ENCODE data around the gene PHACTR2. TPM values are rescaled to one million over a fixed set of nuclear protein-coding genes. Genes with fewer than 3 reads are reported as not detected.
A peak's percentile ranks its signal among the peaks of the same experiment; 100 is the strongest.

Gene PHACTR2
- total RNA-seq, 1 donor, result 51.4 TPM

GRCh38 chr6:143741480-143741879 lies 63.7 kb downstream of the PHACTR2 start:
- no peak for DNase-seq (ENCODE audit: low read depth)

GRCh38 chr6:143742070-143742954 lies 64.5 kb downstream of the PHACTR2 start:
- TF ChIP-seq CTCF (IDR thresholded peaks at IDR 0.05; ENCODE audit: insufficient read depth, low read depth, low read length), result no peak
- H3K4me3 ChIP-seq (ENCODE audit: low read depth, low read length), result no peak overlapping the region
- no peak for DNase-seq (ENCODE audit: low read depth)

More at GRCh38 chr6:143741480-143741879, 63.7 kb downstream of the PHACTR2 start:
- TF ChIP-seq CTCF (IDR thresholded peaks at IDR 0.05; ENCODE audit: insufficient read depth, low read depth, low read length), result no peak
- no peak overlapping the region for H3K4me3 ChIP-seq (ENCODE audit: low read depth, low read length)

GRCh38 chr6:143742955-143743255 lies 65.1 kb downstream of the PHACTR2 start:
- no peak for DNase-seq (ENCODE audit: low read depth)
- no peak for TF ChIP-seq CTCF (IDR thresholded peaks at IDR 0.05; ENCODE audit: insufficient read depth, low read depth, low read length)
- no peak overlapping the region for H3K4me3 ChIP-seq (ENCODE audit: low read depth, low read length)

GRCh38 chr6:143743301-143744166 lies 65.8 kb downstream of the PHACTR2 start:
- H3K4me3 ChIP-seq (ENCODE audit: low read depth, low read length), result no peak overlapping the region
- no peak for TF ChIP-seq CTCF (IDR thresholded peaks at IDR 0.05; ENCODE audit: insufficient read depth, low read depth, low read length)
- peak; percentile 72 for DNase-seq (ENCODE audit: low read depth)

GRCh38 chr6:143744551-143745165 lies 66.9 kb downstream of the PHACTR2 start:
- no peak for DNase-seq (ENCODE audit: low read depth)
- no peak for TF ChIP-seq CTCF (IDR thresholded peaks at IDR 0.05; ENCODE audit: insufficient read depth, low read depth, low read length)

GRCh38 chr6:143745166-143746133 lies 67.7 kb downstream of the PHACTR2 start:
- H3K4me3 ChIP-seq (ENCODE audit: low read depth, low read length), result peak overlapping the region; percentile 14
- DNase-seq (ENCODE audit: low read depth), result peak; percentile 79
- TF ChIP-seq CTCF (IDR thresholded peaks at IDR 0.05; ENCODE audit: insufficient read depth, low read depth, low read length), result no peak

More at GRCh38 chr6:143744551-143745165, 66.9 kb downstream of the PHACTR2 start:
- H3K4me3 ChIP-seq (ENCODE audit: low read depth, low read length), result no peak overlapping the region
